ENCODE data around the gene CENPF.

- TF ChIP-seq CTCF (IDR thresholded peaks at IDR 0.05) (no peak), POLR2A (IDR thresholded peaks at IDR 0.05) (no peak)
Measured at GRCh38 chr1:214666674-214667073, 63.7 kb downstream of the CENPF start.
